Hepatocyte (in vitro differentiated cells): ENCODE data around the gene LRRC49. TPM values are rescaled to one million over a fixed set of nuclear protein-coding genes. Genes with fewer than 3 reads are reported as not detected.

Experiments
- DNase-seq: peaks from one replicate; pipeline ENCODE4 v3.0.0-alpha.2; 2016; ENCODE audit warnings: low spot score
- H2AFZ ChIP-seq: fragments of 200-600 bp; sonication (generic); 2 replicates; pipeline ENCODE4 v1.6.0; 2016; ENCODE audit warnings: antibody characterized with exemption, mild to moderate bottlenecking
- H3K27ac ChIP-seq: fragments of 200-600 bp; sonication (generic); 2 replicates; pipeline ENCODE4 v1.5.1; 2016; ENCODE audit warnings: mild to moderate bottlenecking
- H3K27me3 ChIP-seq: fragments of 200-600 bp; sonication (generic); 2 replicates; pipeline ENCODE4 v1.6.1; 2016
- H3K36me3 ChIP-seq: fragments of 200-600 bp; sonication (generic); replicated peaks from 2 replicates; pipeline ENCODE4 v1.5.1; 2016; ENCODE audit warnings: low read depth; ENCODE audit not compliant: insufficient read depth
- H3K4me1 ChIP-seq: fragments of 200-600 bp; sonication (generic); 2 replicates; pipeline ENCODE4 v1.5.1; 2016; ENCODE audit warnings: mild to moderate bottlenecking, moderate library complexity; ENCODE audit not compliant: insufficient read depth
- H3K4me2 ChIP-seq: fragments of 200-600 bp; sonication (generic); 2 replicates; pipeline ENCODE4 v1.6.0; 2016
- H3K4me3 ChIP-seq: fragments of 200-600 bp; sonication (generic); 2 replicates; pipeline ENCODE4 v1.5.1; 2016; ENCODE audit warnings: mild to moderate bottlenecking
- H3K79me2 ChIP-seq: fragments of 200-600 bp; sonication (generic); 2 replicates; pipeline ENCODE4 v1.6.0; 2017; ENCODE audit warnings: mild to moderate bottlenecking
- H3K9me2 ChIP-seq: fragments of 200-600 bp; sonication (generic); replicated peaks from 2 replicates; pipeline ENCODE4 v1.6.0; 2017; ENCODE audit warnings: mild to moderate bottlenecking; ENCODE audit not compliant: insufficient read depth
- H3K9me3 ChIP-seq: fragments of 200-600 bp; sonication (generic); 2 replicates; pipeline ENCODE4 v1.5.1; 2016; ENCODE audit warnings: low read depth, mild to moderate bottlenecking
- H4K20me1 ChIP-seq: fragments of 200-600 bp; sonication (generic); 2 replicates; pipeline ENCODE4 v1.6.0; 2016; ENCODE audit warnings: mild to moderate bottlenecking; ENCODE audit not compliant: insufficient read depth, poor library complexity, severe bottlenecking
- EZH2 ChIP-seq: fragments of 200-600 bp; sonication (generic); IDR thresholded peaks from 2 replicates; pipeline ENCODE4 v1.6.1; 2016; ENCODE audit warnings: antibody characterized with exemption, mild to moderate bottlenecking, borderline replicate concordance
- EZH2phosphoT487 ChIP-seq: fragments of 200-600 bp; sonication (generic); IDR thresholded peaks from one replicate; pipeline ENCODE4 v1.6.1; 2018; ENCODE audit warnings: antibody characterized with exemption, mild to moderate bottlenecking, low read depth, moderate library complexity; ENCODE audit not compliant: unreplicated experiment, severe bottlenecking
- WGBS: methylation state at CpG from one replicate; pipeline ENCODE4 v1.1.6; 2016; ENCODE audit warnings: low lambda C conversion rate; ENCODE audit errors: missing lambda C conversion rate; 5-methylcytosine and 5-hydroxymethylcytosine counted together
- polyA plus RNA-seq: library from polyadenylated mRNA; unstranded; fragments of >200 nt; fragmentation: Nextera tagmentation; extraction: Ambion mirVana; gene quantifications from 2 replicates; pipeline ENCODE4 v1.2.1, GENCODE V29; 2016
- total RNA-seq: library from RNA; depleted of rRNA; stranded (reverse); fragments of >200 nt; gene quantifications from 2 replicates; pipeline ENCODE4 v1.2.3, GENCODE V29; 2014
- TF ChIP-seq, protein P1 (sequence below): fragments of 200-600 bp; sonication (generic); IDR thresholded peaks from 2 replicates; pipeline ENCODE4 v1.5.1; 2016; ENCODE audit warnings: antibody characterized with exemption, mild to moderate bottlenecking; ENCODE audit not compliant: poor library complexity

LRRC49 gene
- total and polyA plus RNA-seq, 2 experiments from 2014 or later: 1.4 to 11.6 TPM

DNA sequence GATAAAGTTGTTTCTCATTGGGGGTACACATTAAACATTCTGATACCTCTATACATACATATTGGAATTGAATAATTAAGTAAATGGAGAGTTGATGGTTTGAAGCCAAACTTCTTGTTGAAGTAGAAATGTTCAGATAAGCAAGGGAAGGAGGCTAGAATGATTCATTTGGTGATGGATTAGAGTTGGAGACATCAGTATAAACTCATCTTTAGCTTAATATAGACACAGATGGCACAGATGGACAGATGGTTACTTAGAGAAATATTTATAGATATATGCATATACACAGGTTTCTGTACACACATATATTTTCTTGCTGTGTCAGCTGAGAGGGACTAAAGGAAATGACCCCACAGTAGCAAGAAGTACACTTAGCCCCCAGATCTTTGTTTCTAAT, 69.5 kb downstream of the LRRC49 start:
- Histone ChIP-seq H3K9me3 (no peaks in the 10 kb centered on the region), H3K4me2 (no peak overlapping the region), H2AFZ (no peak overlapping the region), H3K4me3 (no peak overlapping the region), H3K4me1 (no peaks in the 10 kb centered on the region), H4K20me1 (no peaks in the 10 kb centered on the region), H3K79me2 (no peaks in the 10 kb centered on the region), H3K27ac (no peak overlapping the region), H3K9me2 (no peaks in the 10 kb centered on the region), H3K27me3 (no peaks in the 10 kb centered on the region), H3K36me3 (no peaks in the 10 kb centered on the region)
- no peak for DNase-seq
- TF ChIP-seq, protein P1, sequence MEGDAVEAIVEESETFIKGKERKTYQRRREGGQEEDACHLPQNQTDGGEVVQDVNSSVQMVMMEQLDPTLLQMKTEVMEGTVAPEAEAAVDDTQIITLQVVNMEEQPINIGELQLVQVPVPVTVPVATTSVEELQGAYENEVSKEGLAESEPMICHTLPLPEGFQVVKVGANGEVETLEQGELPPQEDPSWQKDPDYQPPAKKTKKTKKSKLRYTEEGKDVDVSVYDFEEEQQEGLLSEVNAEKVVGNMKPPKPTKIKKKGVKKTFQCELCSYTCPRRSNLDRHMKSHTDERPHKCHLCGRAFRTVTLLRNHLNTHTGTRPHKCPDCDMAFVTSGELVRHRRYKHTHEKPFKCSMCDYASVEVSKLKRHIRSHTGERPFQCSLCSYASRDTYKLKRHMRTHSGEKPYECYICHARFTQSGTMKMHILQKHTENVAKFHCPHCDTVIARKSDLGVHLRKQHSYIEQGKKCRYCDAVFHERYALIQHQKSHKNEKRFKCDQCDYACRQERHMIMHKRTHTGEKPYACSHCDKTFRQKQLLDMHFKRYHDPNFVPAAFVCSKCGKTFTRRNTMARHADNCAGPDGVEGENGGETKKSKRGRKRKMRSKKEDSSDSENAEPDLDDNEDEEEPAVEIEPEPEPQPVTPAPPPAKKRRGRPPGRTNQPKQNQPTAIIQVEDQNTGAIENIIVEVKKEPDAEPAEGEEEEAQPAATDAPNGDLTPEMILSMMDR: no peak
- TF ChIP-seq EZH2phosphoT487 (no peak), EZH2 (no peak)

DNA sequence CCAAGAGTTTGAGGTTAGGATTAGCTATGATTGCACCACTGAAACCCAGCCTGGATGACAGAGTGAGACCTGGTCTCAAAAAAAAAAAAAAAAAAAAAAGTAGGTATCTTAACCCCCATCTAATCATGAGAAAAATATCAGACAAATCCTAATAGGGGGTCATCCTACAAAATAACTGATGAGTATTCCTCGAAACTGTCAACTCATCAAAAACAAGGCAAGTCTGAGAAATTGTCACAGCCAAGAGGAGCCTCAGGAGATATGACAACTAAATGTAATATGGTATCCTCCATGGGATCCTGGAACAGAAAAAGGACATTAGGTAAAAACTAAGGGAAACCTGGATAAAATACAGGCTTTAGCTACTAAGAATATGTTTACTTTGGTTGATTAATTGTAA, 70.6 kb downstream of the LRRC49 start:
- H3K27me3 ChIP-seq: no peaks in the 10 kb centered on the region
- no peaks in the 10 kb centered on the region for H3K36me3 ChIP-seq
- no peaks in the 10 kb centered on the region for H3K9me2 ChIP-seq
- TF ChIP-seq EZH2: no peak
- TF ChIP-seq, protein P1: no peak
- no peak for TF ChIP-seq EZH2phosphoT487
- no peak overlapping the region for H3K4me2 ChIP-seq
- 97% methylated on average over 1 of the region's 1 CpG for WGBS
- no peak overlapping the region for H3K27ac ChIP-seq
- H3K79me2 ChIP-seq: no peaks in the 10 kb centered on the region
- H2AFZ ChIP-seq: no peak overlapping the region
- no peaks in the 10 kb centered on the region for H3K4me1 ChIP-seq
- no peak overlapping the region for H3K4me3 ChIP-seq
- H3K9me3 ChIP-seq: no peaks in the 10 kb centered on the region
- H4K20me1 ChIP-seq: no peaks in the 10 kb centered on the region
- DNase-seq: no peak

DNA sequence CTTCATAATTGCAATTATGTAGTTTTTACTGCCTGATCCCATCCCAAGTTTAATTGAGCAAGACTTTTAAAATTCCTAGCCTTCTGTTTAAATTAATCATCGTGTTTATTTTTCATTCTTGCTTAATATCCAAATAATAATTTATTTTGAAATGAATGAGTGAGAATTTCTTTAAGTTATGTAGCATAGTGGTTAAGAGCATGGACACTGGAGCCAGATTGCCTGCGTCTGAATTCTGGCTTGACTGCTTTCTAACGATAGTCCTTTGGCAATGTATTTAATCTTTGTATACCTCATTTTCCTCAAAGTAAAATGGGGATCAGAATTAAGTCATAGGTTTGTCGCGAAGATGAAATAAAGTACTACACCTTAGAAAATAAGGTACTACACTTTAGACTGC, 71.4 kb downstream of the LRRC49 start:
- TF ChIP-seq, protein P1: no peak
- TF ChIP-seq EZH2phosphoT487 (no peak), EZH2 (no peak)

GRCh38 chr15:70964686-70965085, 72.1 kb downstream of the LRRC49 start:
- DNase-seq: no peak
- H3K27ac ChIP-seq: no peak overlapping the region
- no peak overlapping the region for H2AFZ ChIP-seq
- no peaks in the 10 kb centered on the region for H3K9me2 ChIP-seq
- no peak for TF ChIP-seq EZH2
- TF ChIP-seq, protein P1: no peak
- no peak for TF ChIP-seq EZH2phosphoT487
- no peaks in the 10 kb centered on the region for H4K20me1 ChIP-seq
- no peak overlapping the region for H3K4me2 ChIP-seq
- WGBS: 97% methylated on average over 1 of the region's 1 CpG
- H3K9me3 ChIP-seq: no peaks in the 10 kb centered on the region
- H3K4me1 ChIP-seq: no peaks in the 10 kb centered on the region
- no peaks in the 10 kb centered on the region for H3K79me2 ChIP-seq
- no peak overlapping the region for H3K4me3 ChIP-seq
- H3K36me3 ChIP-seq: no peaks in the 10 kb centered on the region
- H3K27me3 ChIP-seq: no peaks in the 10 kb centered on the region

More for the DNA sequence above, 71.4 kb downstream of the LRRC49 start:
- no peaks in the 10 kb centered on the region for H4K20me1 ChIP-seq
- H2AFZ ChIP-seq: no peak overlapping the region
- H3K27me3 ChIP-seq: no peaks in the 10 kb centered on the region
- H3K4me2 ChIP-seq: no peak overlapping the region
- H3K4me1 ChIP-seq: no peaks in the 10 kb centered on the region
- no peak overlapping the region for H3K4me3 ChIP-seq
- H3K79me2 ChIP-seq: no peaks in the 10 kb centered on the region
- H3K9me3 ChIP-seq: no peaks in the 10 kb centered on the region
- no peaks in the 10 kb centered on the region for H3K9me2 ChIP-seq
- 94% methylated on average over 5 of the region's 5 CpGs for WGBS
- DNase-seq: no peak
- no peaks in the 10 kb centered on the region for H3K36me3 ChIP-seq
- H3K27ac ChIP-seq: no peak overlapping the region
